GM21717 (cell line): ENCODE results near the gene NOSTRIN.
"Not testable (repeated sequence)": the region's sequence is repeated elsewhere in the genome, so short reads cannot be mapped to it uniquely, and the experiment has no call there.

Experiments
- ATAC-seq: cut with Tn5 transposase; IDR thresholded peaks from one replicate; pipeline ENCODE4 v1.9.1; 2021; ENCODE audit warnings: mild to moderate bottlenecking, moderate library complexity; ENCODE audit not compliant: unreplicated experiment

NOSTRIN gene

DNA sequence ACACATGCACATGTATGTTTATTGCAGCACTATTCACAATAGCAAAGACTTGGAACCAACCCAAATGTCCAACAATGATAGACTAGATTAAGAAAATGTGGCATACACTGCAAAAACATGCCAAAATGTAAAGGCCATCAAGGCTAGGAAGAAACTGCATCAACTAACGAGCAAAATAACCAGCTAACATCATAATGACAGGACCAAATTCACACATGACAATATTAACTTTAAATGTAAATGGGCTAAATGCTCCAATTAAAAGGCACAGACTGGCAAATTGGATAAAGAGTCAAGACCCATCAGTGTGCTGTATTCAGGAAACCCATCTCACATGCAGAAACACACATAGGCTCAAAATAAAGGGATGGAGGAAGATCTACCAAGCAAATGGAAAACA is 64.7 kb downstream of the NOSTRIN start:
- not testable (repeated sequence) for ATAC-seq

DNA sequence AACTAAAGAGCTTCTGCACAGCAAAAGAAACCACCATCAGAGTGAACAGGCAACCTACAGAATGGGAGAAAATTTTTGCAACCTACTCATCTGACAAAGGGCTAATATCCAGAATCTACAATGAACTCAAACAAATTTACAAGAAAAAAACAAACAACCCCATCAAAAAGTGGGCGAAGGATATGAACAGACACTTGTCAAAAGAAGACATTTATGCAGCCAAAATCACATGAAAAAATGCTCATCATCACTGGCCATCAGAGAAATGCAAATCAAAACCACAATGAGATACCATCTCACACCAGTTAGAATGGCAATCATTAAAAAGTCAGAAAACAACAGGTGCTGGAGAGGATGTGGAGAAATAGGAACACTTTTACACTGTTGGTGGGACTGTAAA is 67.9 kb downstream of the NOSTRIN start:
- ATAC-seq, result not testable (repeated sequence)

DNA sequence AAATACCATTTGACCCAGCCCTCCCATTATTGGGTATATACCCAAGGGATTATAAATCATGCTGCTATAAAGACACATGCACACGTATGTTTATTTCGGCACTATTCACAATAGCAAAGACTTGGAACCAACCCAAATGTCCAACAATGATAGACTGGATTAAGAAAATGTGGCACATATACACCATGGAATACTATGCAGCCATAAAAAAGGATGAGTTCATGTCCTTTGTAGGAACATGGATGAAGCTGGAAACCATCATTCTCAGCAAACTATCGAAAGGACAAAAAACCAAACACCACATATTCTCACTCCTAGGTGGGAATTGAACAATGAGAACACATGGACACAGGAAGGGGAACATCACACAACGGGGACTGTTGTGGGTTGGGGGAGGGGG is 68.4 kb downstream of the NOSTRIN start:
- ATAC-seq, result not testable (repeated sequence)

DNA sequence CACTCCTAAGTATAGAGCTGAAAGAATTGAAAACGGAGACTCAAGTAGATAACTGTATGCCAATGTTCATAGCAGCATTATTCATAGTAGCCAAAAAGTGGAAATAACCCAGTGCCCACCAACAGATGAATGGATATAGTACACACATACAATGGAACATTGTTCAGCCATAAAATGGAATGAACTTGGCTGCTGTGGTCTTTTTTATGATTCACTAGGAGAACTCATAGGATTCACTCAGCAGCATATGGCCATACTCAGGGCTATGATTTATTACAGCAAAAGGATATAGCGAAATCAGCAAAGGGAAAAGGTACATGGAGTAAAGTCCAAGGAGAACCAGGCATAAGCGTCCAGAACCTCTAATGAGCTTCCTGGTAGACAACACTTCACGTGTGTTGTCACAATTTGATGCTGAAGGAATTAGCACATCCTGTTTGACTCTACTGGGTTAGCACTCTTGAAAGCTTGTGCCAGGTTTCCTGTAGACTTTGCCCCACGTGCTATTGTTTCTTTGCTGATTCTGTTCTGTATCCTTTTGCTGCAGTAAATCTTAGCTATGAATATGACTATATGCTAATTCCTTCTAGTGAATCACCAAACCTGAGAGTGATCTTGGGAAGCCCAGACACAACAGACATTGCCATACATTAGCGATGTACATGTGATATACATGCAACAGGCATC is 72.1 kb downstream of the NOSTRIN start:
- ATAC-seq, result no peak

DNA sequence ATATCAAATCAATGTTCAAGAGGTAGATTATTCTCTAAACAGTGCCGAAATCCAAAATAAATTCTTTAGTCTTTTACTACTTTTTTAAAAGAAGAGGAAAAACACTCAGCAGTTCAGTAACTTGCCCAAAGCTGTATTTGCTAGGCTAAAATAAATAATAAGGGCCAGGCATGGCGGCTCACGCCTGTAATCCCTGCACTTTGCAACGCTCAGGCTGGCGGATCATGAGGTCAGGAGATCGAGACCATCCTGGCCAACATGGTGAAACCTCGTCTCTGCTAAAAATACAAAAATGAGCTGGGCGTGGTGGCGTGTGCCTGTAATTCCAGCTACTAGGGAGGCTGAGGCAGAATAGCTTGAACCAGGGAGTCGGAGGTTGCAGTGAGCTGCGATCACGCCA is 79.7 kb downstream of the NOSTRIN start:
- ATAC-seq, result not testable (repeated sequence)

DNA sequence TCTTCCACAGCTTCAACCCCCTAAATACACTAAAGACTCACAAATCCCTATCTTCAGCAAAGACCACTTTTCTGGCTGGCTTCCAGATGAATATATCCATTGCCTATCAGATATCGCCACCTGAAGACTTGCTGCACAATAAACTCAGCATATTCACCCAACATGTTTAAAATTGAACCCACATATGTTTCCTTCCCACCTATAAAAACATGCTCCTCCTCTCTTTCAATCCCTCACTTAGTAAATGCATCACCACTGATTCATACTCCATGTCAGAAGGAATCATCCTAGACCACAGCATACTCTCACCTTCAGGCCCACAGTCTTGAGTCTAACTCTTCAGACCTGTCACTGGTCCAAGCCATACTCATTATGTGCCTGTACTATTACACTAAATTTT is 82.5 kb downstream of the NOSTRIN start:
- no peak for ATAC-seq

DNA sequence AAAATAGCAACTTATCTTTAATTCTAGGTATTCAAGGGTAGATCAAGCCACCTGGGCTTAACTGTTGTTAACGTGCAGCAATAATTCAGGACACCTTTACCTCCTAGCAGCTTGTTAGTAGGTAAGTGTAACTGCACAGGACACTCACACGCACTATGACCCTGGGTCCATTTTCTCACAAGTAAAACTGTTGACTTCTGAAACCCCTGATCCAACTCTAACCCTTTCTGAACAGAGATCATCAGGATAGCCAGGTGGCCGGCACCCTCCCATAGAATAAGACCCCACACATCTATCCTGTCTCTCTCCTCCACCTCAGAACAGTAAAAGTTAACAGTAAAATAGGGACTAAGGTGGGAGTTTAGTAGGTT is 87.2 kb downstream of the NOSTRIN start:
- peak; percentile 4 for ATAC-seq

DNA sequence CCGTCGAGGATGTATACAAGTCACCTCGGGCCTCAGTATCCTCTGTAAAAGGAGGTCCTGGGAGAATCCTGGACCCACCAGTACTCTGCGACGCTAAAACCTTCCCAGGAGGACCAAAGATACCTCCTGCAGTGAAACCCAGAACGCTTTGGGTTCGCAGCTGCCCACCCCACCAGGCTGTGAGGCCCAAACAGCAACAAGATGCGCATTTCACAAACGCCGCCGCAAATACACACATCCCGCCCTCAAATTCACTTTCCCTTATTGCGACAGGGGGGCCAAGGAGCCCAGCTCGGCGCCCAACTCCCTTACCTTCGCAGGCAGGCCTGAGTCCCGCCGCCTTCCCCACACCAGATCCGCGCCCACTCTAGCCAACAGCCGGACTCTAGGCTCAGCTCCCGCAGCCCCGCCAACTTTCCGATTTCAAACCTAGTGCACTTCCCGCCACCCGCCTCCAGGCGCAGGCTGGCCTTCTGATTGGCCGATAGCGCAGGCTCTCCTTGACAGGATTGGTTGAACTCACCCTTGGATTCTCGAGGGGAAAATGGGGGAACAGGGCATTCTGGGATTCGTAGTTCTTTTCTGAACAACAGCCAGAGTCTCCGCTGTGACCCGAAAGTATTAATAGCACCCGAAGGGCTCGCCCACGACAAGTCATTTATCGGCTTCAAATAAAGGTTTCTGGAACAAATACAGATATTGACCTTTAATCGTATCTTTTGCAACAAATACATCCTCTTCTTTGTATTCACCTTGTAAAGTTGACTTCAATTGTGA is 87.8 kb downstream of the NOSTRIN start, which contains the start of gene SPC25:
TSS of gene SPC25 (minus strand) at position 425 of the 777 bp plus-strand sequence. CDS start 911 bp downstream, outside the sequence.
- ATAC-seq, result peak; percentile 100

DNA sequence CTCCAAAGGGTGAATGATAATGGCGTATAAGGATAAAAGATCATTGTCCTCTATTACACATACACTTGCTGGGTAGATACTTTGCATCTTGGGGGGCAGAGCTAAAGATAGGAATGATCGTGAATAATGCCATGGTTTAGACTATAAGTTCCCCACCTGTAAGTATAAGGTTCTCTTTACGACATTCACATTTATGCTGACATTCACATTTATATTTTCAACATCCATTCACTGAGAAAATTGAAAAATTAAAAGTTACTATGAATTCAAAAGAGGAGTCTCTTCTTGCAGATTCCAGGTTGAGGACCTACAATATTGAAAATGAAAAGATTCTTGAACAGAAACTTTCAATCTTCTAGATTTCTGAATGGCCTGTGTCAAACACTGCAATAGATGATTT is 89.9 kb downstream of the NOSTRIN start:
- no peak for ATAC-seq

DNA sequence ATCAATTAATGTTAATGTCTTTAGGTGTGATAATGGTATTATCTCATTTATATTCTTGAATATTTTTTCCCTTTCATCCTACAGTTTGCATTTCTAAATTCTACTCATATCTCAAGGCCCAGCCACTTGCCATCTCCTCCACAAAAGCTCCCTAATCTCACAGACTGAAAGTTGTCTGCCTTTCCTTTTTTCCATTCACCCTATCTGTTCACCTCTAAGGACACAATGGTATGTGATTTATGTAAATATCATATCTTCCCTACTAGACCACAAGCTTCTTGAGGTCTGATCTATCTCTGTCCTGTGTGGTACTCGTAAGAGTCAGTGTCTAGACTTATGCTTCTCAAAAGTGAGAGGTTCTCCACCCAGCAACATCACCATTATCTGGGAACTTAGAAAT is 91.7 kb downstream of the NOSTRIN start:
- no peak for ATAC-seq

DNA sequence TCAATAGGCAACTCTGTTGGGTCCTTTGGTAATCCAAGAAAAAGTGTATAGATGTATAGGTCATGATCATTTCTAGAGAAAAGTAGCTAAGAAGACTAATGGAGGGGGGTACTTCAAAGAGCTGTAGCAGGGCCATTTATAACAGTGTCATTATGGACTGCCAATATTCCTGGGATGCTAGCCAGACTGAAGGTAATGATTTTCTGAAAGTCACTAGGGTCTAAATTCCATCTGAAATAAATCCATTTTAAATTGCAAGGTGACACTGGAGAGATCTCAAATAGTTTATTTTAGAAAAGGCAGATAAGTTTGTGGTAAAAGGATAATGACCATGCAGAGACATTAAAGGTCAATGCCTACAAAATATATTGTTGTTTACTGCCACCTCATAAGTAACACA is 92.3 kb downstream of the NOSTRIN start:
- ATAC-seq, result no peak

DNA sequence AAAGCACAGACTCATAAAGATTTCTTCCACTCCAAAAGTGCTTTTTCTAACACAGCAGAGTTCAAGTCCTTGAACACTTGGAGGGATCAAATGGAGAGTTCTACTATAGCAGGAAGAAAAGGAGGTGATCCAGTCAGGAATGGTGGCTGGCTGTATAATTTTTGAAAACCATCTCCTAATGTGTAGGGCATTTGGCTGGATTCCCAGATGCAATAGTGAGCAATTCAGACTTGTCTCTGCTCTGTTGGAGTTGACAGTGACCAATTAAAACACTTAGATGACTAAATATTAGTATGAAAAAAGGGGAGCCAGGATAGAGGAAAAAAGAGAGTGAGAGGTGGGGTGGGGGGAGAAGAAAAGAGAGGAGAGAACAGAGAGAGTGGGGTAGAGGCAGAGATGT is 93.3 kb downstream of the NOSTRIN start:
- ATAC-seq, result no peak

DNA sequence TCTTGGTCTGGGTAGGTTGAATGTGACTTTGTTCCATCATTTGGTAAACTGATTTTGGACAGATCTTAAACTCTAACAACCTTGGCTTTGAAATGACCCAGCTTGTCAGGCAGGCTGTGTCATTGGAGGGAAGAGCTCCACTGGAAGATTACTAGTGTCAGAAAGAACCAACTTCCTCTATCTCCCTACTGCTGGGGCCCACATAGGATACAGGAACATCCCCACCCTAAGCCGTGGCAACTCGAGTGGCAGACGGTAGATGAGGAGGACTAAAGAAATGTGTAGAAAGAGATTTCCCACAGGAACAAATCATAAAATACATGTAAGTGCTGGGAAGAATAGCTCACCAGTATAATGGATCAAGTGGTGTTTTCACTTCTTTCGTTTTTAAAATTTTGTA is 94.3 kb downstream of the NOSTRIN start:
- no peak for ATAC-seq

DNA sequence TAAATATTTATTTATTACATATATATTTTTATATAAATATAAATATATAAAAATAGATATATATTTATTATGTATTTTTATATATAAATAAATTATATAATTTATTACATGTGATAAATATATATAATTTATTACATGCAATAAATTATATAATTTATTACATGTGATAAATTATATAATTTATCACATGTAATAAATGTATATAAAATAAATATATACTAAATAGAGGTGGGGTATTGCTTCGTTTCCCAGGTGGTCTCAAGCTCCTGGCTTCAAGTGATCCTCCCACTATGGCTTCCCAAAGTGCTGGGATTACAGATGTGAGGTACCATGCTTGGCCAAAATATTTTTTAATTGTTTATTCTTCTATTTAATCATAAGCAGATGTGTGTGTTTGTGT is 95.0 kb downstream of the NOSTRIN start:
- ATAC-seq, result no peak

DNA sequence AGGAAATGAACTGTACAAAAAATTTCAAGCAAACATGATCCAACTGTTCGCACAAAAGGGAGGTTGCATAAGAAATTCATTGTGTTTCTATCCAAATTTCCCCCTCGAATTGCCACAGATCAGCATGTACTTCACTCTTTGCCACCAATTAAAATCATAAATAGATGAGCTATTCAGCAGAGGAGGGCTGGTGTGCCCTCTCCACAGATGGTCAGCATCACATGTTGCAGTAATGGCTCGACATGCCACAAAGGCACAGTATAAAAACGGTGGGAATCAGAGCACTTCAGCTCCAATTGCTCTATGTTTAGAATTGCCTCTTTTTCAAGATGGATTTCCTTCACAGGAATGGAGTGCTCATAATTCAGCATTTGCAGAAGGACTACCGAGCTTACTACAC is 98.6 kb downstream of the NOSTRIN start, which contains the start of gene G6PC2:
TSS of gene G6PC2 (plus strand) at position 289 of the 400 bp plus-strand sequence. CDS start at position 330, 41 bp downstream.
- no peak for ATAC-seq

DNA sequence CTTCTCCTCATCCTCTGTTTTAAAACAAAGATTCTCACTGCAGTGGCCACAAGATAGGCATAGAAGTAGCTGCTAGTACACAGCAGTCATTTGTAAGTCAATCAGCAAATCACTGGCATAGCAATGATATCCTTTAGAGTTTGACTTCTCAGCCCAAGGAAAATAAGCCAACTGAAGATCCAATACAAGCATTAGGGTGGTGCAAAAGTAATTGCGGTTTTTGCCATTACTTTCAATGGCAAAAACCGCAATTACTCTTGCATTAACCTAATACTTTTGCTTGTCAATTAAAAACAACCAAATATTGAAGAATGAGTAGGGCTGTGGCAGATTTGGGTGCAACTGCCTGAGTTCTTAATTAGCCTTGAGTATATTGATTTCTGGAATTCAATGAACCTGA is 101.5 kb downstream of the NOSTRIN start:
- ATAC-seq, result no peak

DNA sequence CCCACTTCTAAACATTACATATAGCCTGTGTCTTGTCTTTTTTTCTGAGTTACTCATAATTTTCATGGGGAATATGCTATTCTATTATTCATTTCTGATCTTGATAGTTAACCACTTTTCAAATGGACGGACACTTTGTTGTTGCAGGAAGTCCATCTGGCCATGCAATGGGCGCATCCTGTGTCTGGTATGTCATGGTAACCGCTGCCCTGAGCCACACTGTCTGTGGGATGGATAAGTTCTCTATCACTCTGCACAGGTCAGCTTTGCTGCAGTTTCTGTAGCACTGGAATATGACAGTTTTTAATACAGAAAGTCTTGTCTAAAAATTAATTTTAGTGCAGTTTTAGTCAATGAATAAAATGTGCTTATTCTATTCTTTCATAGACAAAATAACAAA is 101.9 kb downstream of the NOSTRIN start:
- no peak for ATAC-seq

DNA sequence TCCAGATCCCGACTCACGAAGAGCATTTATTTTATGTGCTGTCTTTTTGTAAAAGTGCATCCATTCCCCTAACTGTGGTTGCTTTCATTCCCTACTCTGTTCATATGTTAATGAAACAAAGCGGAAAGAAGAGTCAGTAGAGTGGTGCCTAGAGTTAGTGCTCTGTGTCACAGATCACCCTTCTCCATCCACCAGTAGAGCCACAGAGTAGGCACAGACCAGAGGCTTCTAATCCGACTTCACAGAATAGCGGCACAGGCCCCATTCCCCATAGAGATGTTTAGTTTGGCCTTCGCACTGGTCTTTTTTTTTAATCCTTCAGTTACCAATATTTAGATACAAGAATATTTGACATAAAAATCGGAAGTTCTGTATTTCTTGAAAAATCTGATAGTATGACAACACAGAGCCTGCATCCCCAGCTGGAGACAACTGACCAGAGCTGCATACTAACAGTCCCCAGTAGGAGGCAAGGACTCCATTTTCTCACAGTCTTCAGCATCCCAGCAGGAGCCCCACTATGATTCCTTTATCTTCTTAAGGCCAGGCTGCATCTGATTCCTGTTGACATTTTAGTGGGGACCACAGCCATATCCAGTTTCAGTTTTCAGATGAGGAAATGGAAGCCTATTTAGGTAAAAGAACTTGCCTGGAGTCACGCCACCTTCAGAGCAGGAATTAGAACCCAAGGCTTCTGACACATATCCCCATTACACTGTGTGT is 105.7 kb downstream of the NOSTRIN start:
- ATAC-seq, result no peak

DNA sequence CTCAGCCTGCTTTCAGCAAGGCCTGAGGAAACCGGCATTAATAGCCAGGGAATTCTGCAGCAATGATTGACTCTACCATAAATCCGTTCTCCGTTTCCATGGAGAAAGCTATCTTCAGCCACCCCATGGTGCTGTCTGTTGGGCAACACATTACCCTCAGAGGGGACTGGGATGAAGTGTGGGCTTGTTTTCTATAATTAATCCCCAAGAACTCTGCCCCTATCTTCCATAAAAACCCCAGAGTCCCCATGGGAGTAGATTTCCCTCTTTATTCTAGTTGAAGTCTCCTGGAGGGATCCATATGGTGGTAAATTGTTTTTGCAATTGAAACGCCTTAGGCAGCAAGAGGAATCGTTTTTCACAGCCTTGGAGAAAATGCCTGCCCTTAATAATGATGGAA is 107.9 kb downstream of the NOSTRIN start:
- no peak for ATAC-seq

DNA sequence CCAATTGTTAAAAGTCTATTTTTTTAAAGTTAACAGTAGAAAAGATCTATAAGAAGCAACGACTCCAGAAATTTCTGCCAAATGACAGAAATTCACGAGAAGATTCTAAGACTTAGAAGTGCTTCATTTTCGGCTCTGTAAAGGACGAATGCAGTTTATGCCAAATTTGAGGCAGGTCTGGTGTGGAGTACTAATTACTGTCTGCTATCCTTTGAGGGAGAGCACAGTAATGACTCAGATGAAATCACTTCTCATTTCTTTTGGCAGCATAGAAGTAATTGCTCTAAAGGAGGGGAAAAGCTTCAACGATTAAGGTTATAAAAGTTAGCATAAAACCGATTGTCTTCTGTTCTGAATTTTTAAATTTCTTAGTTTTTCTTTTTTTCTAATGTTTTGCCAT is 110.0 kb downstream of the NOSTRIN start:
- ATAC-seq, result no peak

DNA sequence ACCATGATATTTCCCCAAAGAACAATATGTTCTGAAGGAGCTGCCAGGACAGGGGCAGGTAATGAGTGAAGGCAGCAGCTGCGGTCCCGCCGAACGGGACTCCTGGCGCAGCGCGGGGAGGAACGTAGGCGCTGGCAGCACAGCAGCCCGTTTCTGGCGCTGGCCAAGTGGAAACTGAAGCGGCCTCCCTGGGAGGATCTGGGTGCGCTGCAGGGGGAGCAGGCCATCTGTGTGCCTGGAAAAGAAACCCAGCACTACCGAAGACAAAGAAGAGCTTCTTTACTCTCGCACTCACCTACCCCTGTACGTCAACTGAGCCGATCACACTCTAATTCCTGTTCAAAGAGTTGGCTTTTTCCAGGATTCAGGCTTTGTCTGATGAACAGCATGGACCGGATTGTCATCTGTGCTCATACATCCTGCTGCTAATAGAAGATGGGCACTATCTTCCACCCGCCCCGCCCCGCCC is 110.5 kb downstream of the NOSTRIN start:
- ATAC-seq, result no peak

DNA sequence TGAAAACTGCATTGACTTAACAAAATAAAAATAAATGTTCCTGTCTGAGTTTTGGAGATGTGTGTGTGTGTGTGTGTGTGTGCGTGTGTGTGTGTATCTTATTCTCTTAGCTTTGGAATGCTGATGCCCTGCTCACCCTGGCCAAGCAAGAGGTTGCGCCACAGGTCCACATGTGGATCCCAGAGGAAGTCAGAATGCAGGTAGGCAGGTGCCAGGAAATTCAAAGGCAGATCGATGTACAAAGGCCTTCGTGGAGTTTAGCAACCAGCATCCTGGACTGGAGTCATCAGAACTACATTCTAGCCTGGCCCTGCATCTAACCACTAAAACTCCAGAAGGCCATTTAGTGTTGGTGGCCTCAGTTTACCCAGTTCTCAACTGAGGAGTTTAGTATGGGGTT is 111.1 kb downstream of the NOSTRIN start:
- ATAC-seq, result no peak
